Measurements from ENCODE around the gene AGAP1. TPM values are rescaled to one million over a fixed set of nuclear protein-coding genes. Genes with fewer than 3 reads are reported as not detected.

AGAP1 gene
- polyA plus RNA-seq, 1 donor from 2014 or later = 17.4 TPM

DNA sequence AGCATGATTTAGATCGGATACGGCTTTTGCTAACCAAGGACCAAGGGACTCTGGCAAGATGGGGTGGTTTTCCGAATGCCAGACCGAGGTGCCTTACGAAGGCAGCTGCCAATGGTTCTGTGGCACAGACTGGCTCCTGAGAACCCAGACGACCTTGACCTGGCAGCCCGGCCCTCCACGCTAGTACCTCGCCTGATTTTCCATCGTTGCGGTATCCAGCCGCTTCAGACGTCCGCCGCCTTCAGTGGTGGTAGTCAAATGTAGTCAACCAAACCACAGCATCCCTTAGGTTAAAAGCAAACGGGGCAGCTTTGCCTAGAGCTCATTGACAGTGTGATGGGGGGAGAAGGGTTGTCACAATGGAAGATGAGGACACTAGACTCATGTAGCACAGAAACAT is 631.7 kb downstream of the AGAP1 start:
- no peak for TF ChIP-seq POLR2AphosphoS5 (IDR thresholded peaks at IDR 0.05)
- no peak for TF ChIP-seq MXI1 (conservative IDR thresholded peaks at IDR 0.05; ENCODE audit: poor library complexity, severe bottlenecking)
- TF ChIP-seq TAF1 (IDR thresholded peaks at IDR 0.05; ENCODE audit: low read depth) = no peak
- TF ChIP-seq, protein P1, sequence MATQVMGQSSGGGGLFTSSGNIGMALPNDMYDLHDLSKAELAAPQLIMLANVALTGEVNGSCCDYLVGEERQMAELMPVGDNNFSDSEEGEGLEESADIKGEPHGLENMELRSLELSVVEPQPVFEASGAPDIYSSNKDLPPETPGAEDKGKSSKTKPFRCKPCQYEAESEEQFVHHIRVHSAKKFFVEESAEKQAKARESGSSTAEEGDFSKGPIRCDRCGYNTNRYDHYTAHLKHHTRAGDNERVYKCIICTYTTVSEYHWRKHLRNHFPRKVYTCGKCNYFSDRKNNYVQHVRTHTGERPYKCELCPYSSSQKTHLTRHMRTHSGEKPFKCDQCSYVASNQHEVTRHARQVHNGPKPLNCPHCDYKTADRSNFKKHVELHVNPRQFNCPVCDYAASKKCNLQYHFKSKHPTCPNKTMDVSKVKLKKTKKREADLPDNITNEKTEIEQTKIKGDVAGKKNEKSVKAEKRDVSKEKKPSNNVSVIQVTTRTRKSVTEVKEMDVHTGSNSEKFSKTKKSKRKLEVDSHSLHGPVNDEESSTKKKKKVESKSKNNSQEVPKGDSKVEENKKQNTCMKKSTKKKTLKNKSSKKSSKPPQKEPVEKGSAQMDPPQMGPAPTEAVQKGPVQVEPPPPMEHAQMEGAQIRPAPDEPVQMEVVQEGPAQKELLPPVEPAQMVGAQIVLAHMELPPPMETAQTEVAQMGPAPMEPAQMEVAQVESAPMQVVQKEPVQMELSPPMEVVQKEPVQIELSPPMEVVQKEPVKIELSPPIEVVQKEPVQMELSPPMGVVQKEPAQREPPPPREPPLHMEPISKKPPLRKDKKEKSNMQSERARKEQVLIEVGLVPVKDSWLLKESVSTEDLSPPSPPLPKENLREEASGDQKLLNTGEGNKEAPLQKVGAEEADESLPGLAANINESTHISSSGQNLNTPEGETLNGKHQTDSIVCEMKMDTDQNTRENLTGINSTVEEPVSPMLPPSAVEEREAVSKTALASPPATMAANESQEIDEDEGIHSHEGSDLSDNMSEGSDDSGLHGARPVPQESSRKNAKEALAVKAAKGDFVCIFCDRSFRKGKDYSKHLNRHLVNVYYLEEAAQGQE (IDR thresholded peaks at IDR 0.05; ENCODE audit: borderline replicate concordance) = no peak
- TF ChIP-seq, protein P2, sequence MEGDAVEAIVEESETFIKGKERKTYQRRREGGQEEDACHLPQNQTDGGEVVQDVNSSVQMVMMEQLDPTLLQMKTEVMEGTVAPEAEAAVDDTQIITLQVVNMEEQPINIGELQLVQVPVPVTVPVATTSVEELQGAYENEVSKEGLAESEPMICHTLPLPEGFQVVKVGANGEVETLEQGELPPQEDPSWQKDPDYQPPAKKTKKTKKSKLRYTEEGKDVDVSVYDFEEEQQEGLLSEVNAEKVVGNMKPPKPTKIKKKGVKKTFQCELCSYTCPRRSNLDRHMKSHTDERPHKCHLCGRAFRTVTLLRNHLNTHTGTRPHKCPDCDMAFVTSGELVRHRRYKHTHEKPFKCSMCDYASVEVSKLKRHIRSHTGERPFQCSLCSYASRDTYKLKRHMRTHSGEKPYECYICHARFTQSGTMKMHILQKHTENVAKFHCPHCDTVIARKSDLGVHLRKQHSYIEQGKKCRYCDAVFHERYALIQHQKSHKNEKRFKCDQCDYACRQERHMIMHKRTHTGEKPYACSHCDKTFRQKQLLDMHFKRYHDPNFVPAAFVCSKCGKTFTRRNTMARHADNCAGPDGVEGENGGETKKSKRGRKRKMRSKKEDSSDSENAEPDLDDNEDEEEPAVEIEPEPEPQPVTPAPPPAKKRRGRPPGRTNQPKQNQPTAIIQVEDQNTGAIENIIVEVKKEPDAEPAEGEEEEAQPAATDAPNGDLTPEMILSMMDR (IDR thresholded peaks at IDR 0.05; ENCODE audit: poor library complexity, severe bottlenecking) = no peak
- no peak for TF ChIP-seq EZH2 (IDR thresholded peaks at IDR 0.05; ENCODE audit: borderline replicate concordance, insufficient read depth, low read length, poor library complexity, severe bottlenecking)
- no peaks in the 10 kb centered on the region for H3F3A ChIP-seq (ENCODE audit: insufficient read depth, low read length, poor library complexity, severe bottlenecking)
- no peaks in the 10 kb centered on the region for H3K9me2 ChIP-seq (ENCODE audit: insufficient read depth, low read length)
- H3K9ac ChIP-seq (ENCODE audit: low read length) = no peak overlapping the region
- H3K4me3 ChIP-seq (ENCODE audit: low read length) = no peak overlapping the region
- H3K79me2 ChIP-seq (replicated peaks; ENCODE audit: insufficient read depth, low read length) = no peaks in the 10 kb centered on the region
- no peak overlapping the region for H2AFZ ChIP-seq (ENCODE audit: low read depth, low read length)
- H3K4me2 ChIP-seq (ENCODE audit: low read length) = no peak overlapping the region
- H3K36me3 ChIP-seq (ENCODE audit: insufficient read depth, low read length) = no peaks in the 10 kb centered on the region
- H3K9me3 ChIP-seq (ENCODE audit: low read length) = no peaks in the 10 kb centered on the region
- no peaks in the 10 kb centered on the region for H3K27me3 ChIP-seq (ENCODE audit: insufficient read depth, low read depth, low read length)
- H4K20me1 ChIP-seq (ENCODE audit: insufficient read depth) = no peaks in the 10 kb centered on the region
- no peak overlapping the region for H3K27ac ChIP-seq (ENCODE audit: low read length)

DNA sequence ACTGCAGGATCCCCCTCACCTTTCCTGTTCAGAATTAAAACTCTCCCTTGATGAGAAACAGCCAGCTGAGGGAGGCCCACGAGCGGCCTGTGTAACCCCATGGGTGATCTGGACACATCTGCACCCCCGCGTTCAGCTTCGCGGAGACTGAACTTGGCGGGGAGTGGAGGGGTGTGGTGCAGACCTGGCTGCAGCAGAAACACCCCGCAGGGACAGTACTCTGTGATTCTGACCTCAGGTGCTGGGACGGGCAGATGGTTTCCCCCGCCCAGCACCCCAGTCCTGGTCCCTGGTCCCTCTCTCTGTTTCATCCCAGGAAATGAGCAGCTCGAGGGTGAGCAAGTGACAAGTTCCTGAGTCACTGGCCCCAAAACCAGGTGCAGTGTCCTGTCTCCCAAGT is 633.2 kb downstream of the AGAP1 start:
- no peak overlapping the region for H2AFZ ChIP-seq (ENCODE audit: low read depth, low read length)
- H3K4me3 ChIP-seq (ENCODE audit: low read length) = no peak overlapping the region
- no peaks in the 10 kb centered on the region for H3K36me3 ChIP-seq (ENCODE audit: insufficient read depth, low read length)
- H3K27me3 ChIP-seq (ENCODE audit: insufficient read depth, low read depth, low read length) = no peaks in the 10 kb centered on the region
- no peak overlapping the region for H3K27ac ChIP-seq (ENCODE audit: low read length)
- H3K9me3 ChIP-seq (ENCODE audit: low read length) = no peaks in the 10 kb centered on the region
- no peaks in the 10 kb centered on the region for H3K9me2 ChIP-seq (ENCODE audit: insufficient read depth, low read length)
- H3K4me2 ChIP-seq (ENCODE audit: low read length) = no peak overlapping the region
- TF ChIP-seq MXI1 (conservative IDR thresholded peaks at IDR 0.05; ENCODE audit: poor library complexity, severe bottlenecking) (no peak), RAD21 (conservative IDR thresholded peaks at IDR 0.05) (no peak), TAF1 (IDR thresholded peaks at IDR 0.05; ENCODE audit: low read depth) (no peak), SMC3 (conservative IDR thresholded peaks at IDR 0.05; ENCODE audit: poor library complexity) (no peak), POLR2AphosphoS5 (IDR thresholded peaks at IDR 0.05) (no peak)
- no peaks in the 10 kb centered on the region for H3F3A ChIP-seq (ENCODE audit: insufficient read depth, low read length, poor library complexity, severe bottlenecking)
- no peaks in the 10 kb centered on the region for H3K79me2 ChIP-seq (replicated peaks; ENCODE audit: insufficient read depth, low read length)
- no peak overlapping the region for H3K9ac ChIP-seq (ENCODE audit: low read length)
- H4K20me1 ChIP-seq (ENCODE audit: insufficient read depth) = no peaks in the 10 kb centered on the region

DNA sequence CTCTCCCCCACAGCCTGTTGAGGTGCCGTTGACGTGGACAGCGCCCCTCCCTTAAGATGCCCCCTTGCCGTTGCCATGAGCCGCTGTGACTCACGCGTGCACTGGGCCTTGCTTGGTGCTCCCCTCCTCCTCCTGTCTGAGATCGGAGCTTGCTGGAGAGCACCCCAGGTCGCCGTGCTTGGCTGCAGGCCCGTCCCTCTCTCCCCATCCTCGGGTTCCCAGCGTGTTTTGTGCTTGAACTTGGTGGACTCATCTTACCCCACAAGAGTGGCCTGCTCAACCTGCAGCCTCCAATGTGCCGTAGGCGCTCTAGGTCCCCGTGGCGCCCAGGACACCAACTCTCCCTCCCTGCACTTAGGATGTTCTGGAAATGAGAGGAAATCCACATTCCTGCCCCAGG is 634.5 kb downstream of the AGAP1 start:
- H3K4me2 ChIP-seq (ENCODE audit: low read length) = no peak overlapping the region
- H3F3A ChIP-seq (ENCODE audit: insufficient read depth, low read length, poor library complexity, severe bottlenecking) = no peaks in the 10 kb centered on the region
- no peak overlapping the region for H3K9ac ChIP-seq (ENCODE audit: low read length)
- H3K27ac ChIP-seq (ENCODE audit: low read length) = no peak overlapping the region
- H3K9me2 ChIP-seq (ENCODE audit: insufficient read depth, low read length) = no peaks in the 10 kb centered on the region
- H3K36me3 ChIP-seq (ENCODE audit: insufficient read depth, low read length) = no peaks in the 10 kb centered on the region
- H4K20me1 ChIP-seq (ENCODE audit: insufficient read depth) = no peaks in the 10 kb centered on the region
- no peak overlapping the region for H3K4me3 ChIP-seq (ENCODE audit: low read length)
- no peaks in the 10 kb centered on the region for H3K9me3 ChIP-seq (ENCODE audit: low read length)
- TF ChIP-seq EP300 (conservative IDR thresholded peaks at IDR 0.05; ENCODE audit: poor library complexity, severe bottlenecking) = no peak
- TF ChIP-seq POLR2AphosphoS5 (IDR thresholded peaks at IDR 0.05) = no peak
- TF ChIP-seq, protein P1 (IDR thresholded peaks at IDR 0.05; ENCODE audit: borderline replicate concordance) = no peak
- TF ChIP-seq, protein P2 (IDR thresholded peaks at IDR 0.05; ENCODE audit: poor library complexity, severe bottlenecking) = no peak
- no peak for TF ChIP-seq EZH2 (IDR thresholded peaks at IDR 0.05; ENCODE audit: borderline replicate concordance, insufficient read depth, low read length, poor library complexity, severe bottlenecking)
- no peak for TF ChIP-seq MXI1 (conservative IDR thresholded peaks at IDR 0.05; ENCODE audit: poor library complexity, severe bottlenecking)
- TF ChIP-seq TAF1 (IDR thresholded peaks at IDR 0.05; ENCODE audit: low read depth) = no peak
- no peak for TF ChIP-seq RAD21 (conservative IDR thresholded peaks at IDR 0.05)
- TF ChIP-seq SMC3 (conservative IDR thresholded peaks at IDR 0.05; ENCODE audit: poor library complexity) = no peak
- H3K27me3 ChIP-seq (ENCODE audit: insufficient read depth, low read depth, low read length) = no peaks in the 10 kb centered on the region
- H3K79me2 ChIP-seq (replicated peaks; ENCODE audit: insufficient read depth, low read length) = no peaks in the 10 kb centered on the region
- H2AFZ ChIP-seq (ENCODE audit: low read depth, low read length) = no peak overlapping the region

All from neural cell (in vitro differentiated cells).